ENCODE measurements around the gene STX18. TPM values are rescaled to one million over a fixed set of nuclear protein-coding genes. Genes with fewer than 3 reads are reported as not detected.

The STX18 gene
- total RNA-seq, 4 donors from 2014 or later = 19.2 to 27.4 (median 20.7) TPM

GRCh38 chr4:4415806-4416805 is 125.7 kb downstream of the STX18 start:
- Histone ChIP-seq H3K9me3 (no peaks in the 10 kb centered on the region), H3K27me3 (no peaks in the 10 kb centered on the region), H3K4me3 (no peak overlapping the region), H3K27ac (no peak overlapping the region), H3K36me3 (peaks cover 0 to 35% of the 10 kb centered on the region in 2 donors), H3K4me1 (no peaks in the 10 kb centered on the region)
- intact Hi-C loops (cut with DNase I; ENCODE audit: low total_unique reads) (no loop called here), in situ Hi-C loops (cut with MboI; ENCODE audit: low sequenced_read_pairs in 4 of 4) (no loop called here)
- ATAC-seq (no peak), DNase-seq (no peak)
- TF ChIP-seq, protein P1, sequence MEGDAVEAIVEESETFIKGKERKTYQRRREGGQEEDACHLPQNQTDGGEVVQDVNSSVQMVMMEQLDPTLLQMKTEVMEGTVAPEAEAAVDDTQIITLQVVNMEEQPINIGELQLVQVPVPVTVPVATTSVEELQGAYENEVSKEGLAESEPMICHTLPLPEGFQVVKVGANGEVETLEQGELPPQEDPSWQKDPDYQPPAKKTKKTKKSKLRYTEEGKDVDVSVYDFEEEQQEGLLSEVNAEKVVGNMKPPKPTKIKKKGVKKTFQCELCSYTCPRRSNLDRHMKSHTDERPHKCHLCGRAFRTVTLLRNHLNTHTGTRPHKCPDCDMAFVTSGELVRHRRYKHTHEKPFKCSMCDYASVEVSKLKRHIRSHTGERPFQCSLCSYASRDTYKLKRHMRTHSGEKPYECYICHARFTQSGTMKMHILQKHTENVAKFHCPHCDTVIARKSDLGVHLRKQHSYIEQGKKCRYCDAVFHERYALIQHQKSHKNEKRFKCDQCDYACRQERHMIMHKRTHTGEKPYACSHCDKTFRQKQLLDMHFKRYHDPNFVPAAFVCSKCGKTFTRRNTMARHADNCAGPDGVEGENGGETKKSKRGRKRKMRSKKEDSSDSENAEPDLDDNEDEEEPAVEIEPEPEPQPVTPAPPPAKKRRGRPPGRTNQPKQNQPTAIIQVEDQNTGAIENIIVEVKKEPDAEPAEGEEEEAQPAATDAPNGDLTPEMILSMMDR (IDR thresholded peaks at IDR 0.05 in 4 of 5, conservative IDR thresholded peaks at IDR 0.05 in 1 of 5) = no peak
- TF ChIP-seq POLR2A (IDR thresholded peaks at IDR 0.05) = no peak

DNA sequence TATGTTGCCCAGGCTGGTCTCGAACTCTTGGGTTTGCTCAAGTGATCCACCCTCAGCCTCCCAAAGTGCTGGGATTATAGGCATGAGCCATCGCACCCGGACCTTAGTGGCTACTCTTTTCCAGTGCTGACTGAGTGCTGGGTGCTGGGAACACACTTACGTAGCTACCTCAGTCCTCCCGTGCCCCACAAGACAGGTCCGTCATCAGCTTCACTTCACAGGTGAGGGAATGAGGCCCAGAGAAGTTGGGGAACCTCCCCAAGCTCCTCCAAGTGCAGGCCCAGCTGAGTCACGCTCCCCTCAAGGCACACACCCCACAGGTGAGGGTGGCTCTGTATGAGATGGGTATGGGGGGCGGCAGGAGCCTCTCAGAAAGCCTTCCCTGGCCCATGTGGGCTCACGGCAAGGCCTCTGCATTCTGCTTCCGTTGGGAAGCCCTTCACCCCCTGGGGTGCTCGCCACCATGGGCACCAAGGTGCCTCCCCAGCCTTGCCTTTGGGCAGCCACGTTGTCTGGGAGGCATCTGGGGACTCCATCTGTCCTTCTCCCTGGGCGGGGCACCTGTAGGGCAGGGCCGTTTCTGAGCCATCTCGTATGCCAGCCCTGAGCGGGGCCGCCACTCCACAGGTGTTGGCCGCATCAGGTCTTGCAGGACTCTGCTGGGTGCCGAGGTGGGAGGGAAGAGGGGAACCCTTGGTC is 126.6 kb downstream of the STX18 start:
- TF ChIP-seq, protein P1 (IDR thresholded peaks at IDR 0.05 in 4 of 5, conservative IDR thresholded peaks at IDR 0.05 in 1 of 5) = no peak
- Histone ChIP-seq H3K9me3 (no peaks in the 10 kb centered on the region), H3K36me3 (peaks cover 0 to 27% of the 10 kb centered on the region in 2 donors), H3K4me1 (no peaks in the 10 kb centered on the region), H3K27ac (no peak overlapping the region), H3K27me3 (no peaks in the 10 kb centered on the region), H3K4me3 (no peak overlapping the region)
- no peak for DNase-seq
- intact Hi-C loops (cut with DNase I; ENCODE audit: low total_unique reads) = no loop called here
- ATAC-seq = no peak
- in situ Hi-C loops (cut with MboI; ENCODE audit: low sequenced_read_pairs in 4 of 4) = no loop called here

- intact Hi-C loops (cut with DNase I; ENCODE audit: low total_unique reads) (no loop called here), in situ Hi-C loops (cut with MboI; ENCODE audit: low sequenced_read_pairs in 4 of 4) (no loop called here)
- Histone ChIP-seq H3K36me3 (peaks cover 0 to 12% of the 10 kb centered on the region in 2 donors), H3K27me3 (peaks cover 0 to 4% (median 2%) of the 10 kb centered on the region in 3 donors), H3K27ac (no peak overlapping the region), H3K4me1 (no peaks in the 10 kb centered on the region), H3K4me3 (no peak overlapping the region), H3K9me3 (no peaks in the 10 kb centered on the region)
- TF ChIP-seq, protein P1 (IDR thresholded peaks at IDR 0.05 in 4 of 5, conservative IDR thresholded peaks at IDR 0.05 in 1 of 5) = no peak
- TF ChIP-seq POLR2A (IDR thresholded peaks at IDR 0.05) = no peak
- DNase-seq = no peak
- no peak for ATAC-seq
Observed at GRCh38 chr4:4413806-4414205, 128.0 kb downstream of the STX18 start.

DNA sequence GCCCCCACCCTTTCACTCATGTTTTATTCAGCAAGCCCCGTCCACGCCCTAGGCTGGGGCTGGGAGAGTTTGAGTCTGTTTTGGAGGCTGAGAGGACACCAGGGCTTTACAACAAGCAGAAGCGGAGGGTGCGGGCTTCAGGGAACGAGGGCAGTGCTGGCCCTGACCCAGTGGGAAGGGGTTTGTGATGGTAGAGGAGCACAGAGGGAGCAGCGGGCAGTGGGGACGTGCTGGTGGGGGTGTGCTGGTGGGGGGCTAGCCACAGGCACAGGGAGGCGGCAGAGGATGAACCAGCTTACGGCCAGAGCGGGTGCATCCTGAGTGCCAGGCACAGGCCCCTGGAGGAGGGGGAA is 128.5 kb downstream of the STX18 start:
- TF ChIP-seq POLR2A (IDR thresholded peaks at IDR 0.05) = no peak
- TF ChIP-seq, protein P1 (IDR thresholded peaks at IDR 0.05 in 4 of 5, conservative IDR thresholded peaks at IDR 0.05 in 1 of 5) = no peak
- Histone ChIP-seq H3K27me3 (peaks cover 0 to 4% (median 2%) of the 10 kb centered on the region in 3 donors), H3K4me3 (no peak overlapping the region), H3K4me1 (no peaks in the 10 kb centered on the region), H3K27ac (no peak overlapping the region), H3K36me3 (peaks cover 0 to 8% of the 10 kb centered on the region in 2 donors), H3K9me3 (no peaks in the 10 kb centered on the region)
- intact Hi-C loops (cut with DNase I; ENCODE audit: low total_unique reads) = no loop called here
- ATAC-seq = no peak
- no peak for DNase-seq
- in situ Hi-C loops (cut with MboI; ENCODE audit: low sequenced_read_pairs in 4 of 4) = no loop called here
